Left ventricle myocardium superior (tissue), 1 donor: ENCODE results near the gene PTPRN2. TPM values are rescaled to one million over a fixed set of nuclear protein-coding genes. Genes with fewer than 3 reads are reported as not detected.
A peak's percentile ranks its signal among the peaks of the same experiment; 100 is the strongest.

Experiments
- ATAC-seq: fragments of 200-7000 bp; cut with Tn5 transposase; one replicate; pipeline ENCODE4 v1.9.1; 2020; ENCODE audit warnings: mild to moderate bottlenecking, moderate library complexity
- DNase-seq: peaks from one replicate; pipeline ENCODE4 v3.0.0-alpha.2; 2020
- intact Hi-C: fragments of 100-400 bp; cut with micrococcal nuclease; formaldehyde crosslinking; loops from one replicate; pipeline ENCODE4 v1.11.0; 2022
- total RNA-seq: library from RNA; stranded (reverse); fragmentation: NEBNext Ultra II Directional; extraction: Animal tissue kit (Norgen Biotek cat#: 25700); gene quantifications from one replicate; pipeline ENCODE4 v1.2.1, GENCODE V29; 2021
- donor health status: DM: no; HTN: yes; CAD: no; lungs with severe emphysema.

Gene PTPRN2
- total RNA-seq, 1 donor from 2014 or later, result 1.3 TPM

DNA sequence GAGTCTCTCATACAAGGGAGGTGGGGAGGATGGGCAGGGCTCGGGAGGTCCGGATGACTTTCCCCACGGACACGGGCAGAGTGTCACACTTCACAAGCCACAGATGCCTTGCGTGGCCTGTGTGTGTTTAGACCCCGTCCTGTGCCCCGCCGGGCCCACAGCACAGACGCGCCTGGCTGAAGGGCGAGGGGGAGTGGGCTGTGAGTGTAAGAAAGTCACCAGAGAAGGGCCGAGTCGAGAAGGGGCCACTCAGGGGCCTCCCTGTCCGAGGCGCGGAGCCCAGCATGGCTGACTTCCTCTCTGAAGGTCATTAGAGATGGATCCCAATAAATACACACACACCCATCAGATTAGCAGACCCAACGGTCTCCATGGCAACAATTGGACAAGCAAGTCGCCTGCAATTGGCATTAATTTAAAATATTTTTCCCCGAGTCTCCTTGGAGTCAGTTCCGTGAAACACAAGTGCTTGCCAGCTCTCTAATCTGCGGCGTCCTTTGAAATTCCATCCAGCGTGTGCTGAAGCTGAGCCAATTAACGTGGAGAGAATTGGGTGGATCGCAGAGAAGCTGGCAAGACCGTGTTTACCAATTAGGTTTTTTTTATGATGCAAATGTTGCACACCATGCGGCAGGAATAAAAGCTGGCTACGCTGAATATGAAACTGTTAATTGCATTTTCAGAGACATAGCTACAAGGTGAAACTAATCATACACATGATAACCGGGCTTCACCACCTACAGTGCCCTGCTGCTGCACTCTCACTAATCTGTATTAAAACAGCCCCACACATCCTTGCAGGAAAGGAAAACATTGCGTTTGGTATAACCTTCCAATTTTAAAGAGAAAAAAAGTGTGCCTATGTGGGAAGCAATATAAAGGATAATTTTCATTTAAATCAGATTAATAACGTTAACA is 571.2 kb downstream of the PTPRN2 start:
- ATAC-seq, result peak; percentile 52
- no peak for DNase-seq
- intact Hi-C loops, result no loop called here

DNA sequence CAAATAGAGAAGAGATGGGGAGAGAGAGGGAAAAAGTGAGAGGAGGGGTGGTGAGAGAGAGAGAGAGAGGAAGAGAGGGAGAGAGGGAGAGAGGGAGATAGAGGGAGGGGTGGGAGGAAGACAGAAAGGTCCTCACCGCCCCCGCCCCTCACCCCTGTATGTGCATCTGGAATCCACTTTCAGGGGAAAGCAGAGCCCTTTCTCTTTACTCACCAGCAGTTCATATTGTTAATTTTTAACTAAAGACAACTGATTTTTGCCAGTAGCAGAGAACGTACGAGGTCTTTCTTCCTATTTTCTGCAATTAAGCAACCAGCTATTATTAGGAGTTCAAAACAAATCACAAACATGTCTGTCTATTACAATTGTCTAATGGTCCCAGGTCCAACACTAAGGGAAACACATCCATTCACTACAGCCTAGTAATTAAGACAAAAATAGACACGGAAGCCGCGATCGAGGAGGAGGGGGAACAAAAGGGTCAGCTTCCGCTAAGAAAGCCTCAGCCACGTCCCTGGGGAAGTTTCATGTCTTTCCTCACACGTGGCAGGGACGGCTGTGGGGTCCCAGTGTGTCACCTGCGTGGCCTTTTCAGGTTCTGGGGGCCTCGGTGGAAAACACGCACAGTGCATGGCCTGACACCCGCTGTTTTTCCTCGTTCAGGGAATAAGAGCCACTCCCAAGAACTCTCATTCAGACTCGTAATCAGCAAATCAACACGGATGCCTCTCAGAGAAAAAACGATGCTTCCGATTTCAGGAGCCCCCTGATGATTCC is 572.0 kb downstream of the PTPRN2 start:
- ATAC-seq, result no peak
- intact Hi-C loops, result no loop called here
- DNase-seq, result no peak

DNA sequence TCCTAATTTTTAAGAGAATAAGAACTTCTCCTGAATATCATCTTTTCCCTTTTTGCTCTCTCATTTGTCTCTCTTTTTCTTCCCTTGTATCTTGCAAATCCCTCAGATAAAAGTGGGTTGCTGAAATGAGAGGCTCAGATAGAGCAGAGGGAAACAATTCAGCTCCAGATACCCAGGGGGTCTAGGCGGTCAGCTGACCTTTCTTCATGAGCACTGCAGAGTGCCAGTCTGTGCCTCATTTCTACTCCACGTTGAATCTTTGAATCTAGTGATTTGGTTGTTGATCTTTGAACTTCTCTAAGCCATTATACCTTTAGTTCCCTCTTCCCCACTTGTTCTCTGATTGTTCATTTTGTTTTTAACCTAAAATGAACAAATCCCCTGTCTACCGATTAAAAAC is 572.6 kb downstream of the PTPRN2 start:
- intact Hi-C loops, result no loop called here
- DNase-seq (no peak), ATAC-seq (no peak)

DNA sequence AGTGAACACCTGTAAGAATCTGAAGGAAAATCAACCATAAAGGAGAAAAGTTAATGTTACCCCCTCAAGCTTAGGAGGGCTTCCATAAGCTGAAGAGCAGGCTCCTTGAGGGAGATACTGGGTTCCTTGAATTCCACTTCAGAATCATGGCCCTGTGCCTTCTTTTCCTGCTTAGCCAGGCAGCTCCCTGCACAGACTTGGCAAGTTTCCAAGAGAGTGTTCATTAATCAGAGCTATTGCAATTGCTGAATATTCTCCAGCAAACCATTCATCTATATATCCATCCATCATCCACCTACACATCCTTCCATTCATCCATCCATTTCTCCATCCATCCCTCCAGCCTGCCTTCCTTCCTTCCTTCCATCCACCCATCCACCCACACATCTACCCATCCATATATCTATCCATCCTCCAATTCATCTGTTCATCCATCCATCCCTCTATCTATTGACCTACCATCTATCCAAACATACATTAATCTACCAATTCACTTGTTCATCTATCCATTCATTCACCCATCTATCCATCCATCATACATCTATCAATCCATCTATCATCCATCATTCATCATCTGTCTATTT is 574.4 kb downstream of the PTPRN2 start:
- ATAC-seq, result no peak
- intact Hi-C loops, result no loop called here
- no peak for DNase-seq

DNA sequence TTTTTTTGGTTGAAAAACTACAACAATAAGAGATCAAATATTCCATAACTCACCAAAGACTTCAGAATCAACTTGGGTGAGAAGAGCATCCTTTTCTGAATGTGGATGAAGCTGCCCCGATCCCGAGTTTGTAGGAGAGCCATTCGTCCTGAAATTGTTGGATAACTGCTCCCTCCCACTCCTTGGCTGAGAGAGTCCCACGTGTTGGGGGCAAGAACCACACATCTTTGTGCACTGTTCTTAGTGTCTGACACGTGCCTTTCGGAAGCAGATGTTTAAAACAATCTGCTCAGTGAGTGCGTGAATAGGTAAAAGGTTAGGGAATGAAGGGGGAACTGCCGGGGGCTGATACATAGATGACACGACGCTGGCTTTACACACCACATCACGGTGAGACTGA is 575.7 kb downstream of the PTPRN2 start:
- intact Hi-C loops, result no loop called here
- no peak for DNase-seq
- ATAC-seq, result no peak

DNA sequence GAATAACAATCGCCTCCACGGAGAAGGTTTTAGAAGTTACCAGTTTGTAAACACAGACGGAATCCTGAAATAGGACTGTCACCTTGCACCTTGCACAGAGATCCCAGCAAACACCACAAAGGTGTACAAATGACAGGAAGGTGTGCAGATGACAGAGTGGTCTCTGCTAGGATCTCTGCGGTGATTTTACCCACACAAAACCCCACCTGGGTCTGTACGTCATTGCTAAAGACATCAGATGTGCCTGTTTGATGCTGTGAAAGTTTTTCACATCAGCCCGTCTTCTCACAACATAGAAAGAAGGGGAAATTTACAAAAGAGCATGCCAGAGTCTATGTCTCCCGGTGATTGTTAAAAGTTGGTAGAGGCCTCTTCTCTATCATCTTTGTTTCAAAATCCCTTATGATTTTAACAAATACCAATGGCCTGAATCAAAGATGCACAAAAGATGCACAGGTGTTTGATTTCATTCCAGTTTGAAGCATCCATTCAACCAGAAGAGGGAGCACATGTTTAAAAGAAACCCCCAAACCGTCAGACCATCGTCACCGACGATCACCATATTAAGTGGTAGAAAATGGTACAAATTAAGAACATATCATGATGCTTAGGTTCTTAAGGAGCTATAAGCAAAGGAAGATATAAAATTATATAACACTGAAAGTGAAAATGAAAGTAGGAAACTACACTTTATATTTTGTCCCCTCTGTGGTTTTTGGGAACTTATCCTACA is 576.5 kb downstream of the PTPRN2 start:
- DNase-seq, result no peak
- ATAC-seq, result no peak
- intact Hi-C loops, result no loop called here

DNA sequence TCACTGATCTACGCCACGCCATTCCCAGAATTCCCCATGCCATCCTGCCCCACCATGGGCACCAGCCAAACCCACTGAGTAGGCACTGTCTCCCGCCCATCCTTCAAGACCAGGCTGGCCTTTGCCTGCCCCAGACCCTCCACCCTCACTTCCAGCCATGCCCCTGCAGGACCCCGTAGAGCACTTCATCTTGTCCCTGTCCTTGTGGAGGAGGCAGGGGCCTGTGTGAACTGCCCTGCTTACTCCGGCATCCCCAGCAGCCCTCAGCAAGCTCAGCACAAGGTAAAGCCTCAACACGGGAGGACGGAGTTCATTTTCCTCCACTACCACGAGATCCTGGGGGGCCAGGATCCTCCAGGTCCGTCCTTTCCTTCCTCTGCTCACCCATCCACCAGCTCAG is 577.7 kb downstream of the PTPRN2 start:
- intact Hi-C loops, result no loop called here
- DNase-seq (no peak), ATAC-seq (no peak)

DNA sequence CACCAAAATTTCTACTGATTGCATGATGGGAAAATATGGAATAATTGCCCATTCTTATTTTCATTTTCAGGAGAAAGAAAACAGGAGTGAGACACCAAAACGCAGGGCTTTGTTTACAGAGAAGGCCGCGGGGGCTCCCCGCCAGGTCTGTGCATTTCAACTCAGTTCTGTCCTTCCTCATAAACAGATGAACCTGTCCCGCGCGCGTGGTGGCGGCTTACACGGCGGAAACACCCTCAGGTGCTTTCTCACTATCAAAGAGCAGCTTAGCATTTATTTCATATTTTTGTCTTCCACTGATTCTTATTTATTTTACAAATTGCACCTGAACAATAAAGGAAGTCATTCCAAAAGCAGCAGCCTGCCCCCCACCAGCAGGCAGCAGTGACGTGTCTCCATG is 579.4 kb downstream of the PTPRN2 start:
- intact Hi-C loops, result no loop called here
- no peak for ATAC-seq
- DNase-seq, result no peak

DNA sequence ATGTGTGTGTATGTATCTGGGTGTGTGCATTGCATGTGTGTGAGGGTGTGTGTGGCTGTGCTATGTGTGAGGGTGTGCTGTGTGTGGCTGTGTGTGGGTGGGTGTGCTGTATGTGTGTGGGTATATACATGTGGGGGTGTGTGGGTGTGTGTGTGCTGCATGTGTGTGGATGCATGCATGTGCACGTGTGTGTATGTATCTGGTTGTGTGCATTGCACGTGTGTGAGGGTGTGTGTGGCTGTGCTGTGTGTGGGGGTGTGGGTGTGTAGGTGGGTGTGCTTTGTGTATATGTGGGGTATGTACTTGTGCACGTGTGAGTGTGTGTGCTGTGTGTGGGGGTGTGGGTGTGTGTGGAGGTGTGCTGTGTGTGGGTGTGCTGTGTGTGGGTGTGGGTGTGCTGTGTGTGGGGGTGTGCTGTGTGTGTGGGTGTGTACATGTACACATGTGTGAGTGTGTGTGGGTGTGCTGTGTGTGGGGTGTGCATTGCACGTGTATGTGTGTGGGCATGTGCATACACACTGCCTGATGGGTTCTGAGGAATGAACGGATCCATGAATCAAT is 579.8 kb downstream of the PTPRN2 start:
- DNase-seq (no peak), ATAC-seq (no peak)
- intact Hi-C loops, result no loop called here

DNA sequence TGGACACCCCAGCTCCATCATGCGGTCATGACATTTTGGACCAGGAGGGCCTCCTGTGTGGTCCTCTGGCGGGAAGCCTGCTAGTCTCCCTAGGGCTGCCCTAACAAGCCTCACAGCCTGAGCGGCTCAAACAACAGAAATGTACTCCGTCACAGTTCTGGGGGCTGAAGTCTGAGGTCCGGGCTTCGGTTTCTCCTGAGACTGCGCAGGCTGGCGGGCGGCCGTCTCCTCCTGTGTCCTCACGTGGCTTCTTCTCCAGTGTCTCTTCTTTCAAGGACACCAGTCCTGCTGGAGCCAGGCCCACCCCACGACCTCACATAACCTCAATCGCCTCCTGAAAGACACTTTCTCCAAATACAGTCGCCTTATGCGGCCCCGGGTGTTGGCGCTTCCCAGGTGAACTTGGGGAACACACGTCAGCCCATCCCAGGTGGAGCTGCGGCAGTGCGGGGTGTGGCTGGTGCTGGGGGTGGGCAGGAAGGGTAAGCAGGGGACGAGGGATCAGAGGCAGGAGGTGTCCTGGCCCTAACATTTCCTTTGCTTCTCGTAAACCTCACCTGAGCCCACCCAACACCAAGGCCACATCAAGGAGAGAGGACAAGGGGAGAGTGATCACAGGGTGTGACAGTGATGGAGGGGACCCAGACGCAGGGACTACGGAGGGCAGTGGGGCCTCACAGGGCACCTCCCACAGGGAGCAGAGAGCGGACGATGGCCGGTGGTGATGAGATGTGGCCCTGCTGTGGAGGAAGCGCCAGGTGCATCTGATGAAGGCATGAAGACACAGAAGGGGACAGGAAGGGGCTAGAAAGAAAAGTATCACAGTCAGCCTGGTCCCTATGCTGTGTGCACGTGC is 580.6 kb downstream of the PTPRN2 start:
- intact Hi-C loops, result no loop called here
- ATAC-seq (no peak), DNase-seq (no peak)

DNA sequence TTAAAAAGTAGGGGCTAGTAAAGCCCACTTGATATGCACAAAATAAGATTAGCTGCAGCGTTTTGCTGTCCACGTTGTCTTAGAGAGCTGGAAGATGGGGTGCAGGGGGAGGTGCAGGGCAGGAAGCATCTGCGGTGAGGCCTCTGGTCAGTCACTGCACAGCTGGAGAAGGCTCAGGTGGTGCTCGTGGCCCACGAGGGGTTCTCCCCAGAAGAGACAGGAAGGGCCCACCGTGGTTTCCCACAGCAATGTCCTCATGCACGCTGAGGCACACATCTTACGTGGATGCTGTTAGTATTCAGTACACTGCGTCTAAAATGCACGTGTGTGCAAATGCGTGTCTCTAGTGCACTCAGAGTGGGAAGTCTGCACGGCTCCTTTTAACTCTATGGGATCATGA is 582.1 kb downstream of the PTPRN2 start:
- DNase-seq (no peak), ATAC-seq (no peak)
- intact Hi-C loops, result no loop called here

DNA sequence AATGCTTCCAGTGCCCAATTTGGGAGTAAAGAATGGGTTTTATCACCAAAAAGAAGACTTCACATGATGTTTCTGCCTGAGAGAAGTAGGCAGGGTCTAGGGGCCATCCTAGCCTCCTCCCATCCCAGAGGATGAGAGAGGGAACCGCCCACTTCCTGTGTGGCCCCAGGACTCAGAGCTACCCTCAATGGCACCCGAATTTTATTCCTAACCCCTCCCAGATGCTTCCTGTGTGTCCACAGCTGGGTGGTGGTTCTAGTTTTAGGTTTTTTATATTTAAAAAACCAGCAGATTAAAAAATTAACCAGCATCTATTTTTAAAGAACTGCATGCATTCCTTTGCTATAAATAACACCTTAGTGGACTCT is 583.5 kb downstream of the PTPRN2 start:
- no peak for DNase-seq
- intact Hi-C loops, result no loop called here

DNA sequence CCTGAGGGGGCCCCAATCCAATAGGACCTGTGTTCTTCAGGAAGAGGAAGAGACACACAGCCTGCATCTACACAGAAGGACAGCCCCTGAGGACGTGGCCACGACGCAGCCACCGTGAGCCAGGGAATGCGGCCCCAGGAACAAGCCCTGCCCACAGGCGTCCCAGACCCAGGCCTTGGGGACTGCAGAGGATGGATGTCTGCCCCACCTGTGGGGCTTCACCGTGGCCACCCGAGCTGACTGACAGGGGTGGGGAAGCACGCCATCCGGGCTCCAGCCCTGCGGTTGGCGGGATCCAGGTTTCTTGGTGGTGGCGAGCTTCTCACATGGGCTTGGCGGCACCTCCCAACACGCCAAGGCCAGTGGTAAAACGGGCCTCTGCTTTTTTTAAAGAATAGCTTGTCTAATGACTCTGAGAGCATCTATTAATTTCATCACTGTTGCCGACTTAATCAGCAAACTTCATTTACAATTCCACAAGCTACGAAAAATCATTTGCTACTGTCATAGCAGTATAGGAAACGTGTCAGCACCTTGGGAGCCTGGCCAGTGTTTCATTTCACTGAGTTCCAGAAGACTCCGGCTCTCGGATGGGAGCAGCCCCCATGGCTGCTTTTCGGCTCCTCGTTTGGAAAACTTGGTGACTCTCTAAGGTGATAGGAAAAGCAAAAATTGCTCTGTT is 584.0 kb downstream of the PTPRN2 start:
- intact Hi-C loops, result no loop called here
- ATAC-seq (no peak), DNase-seq (no peak)

More for the DNA sequence above, 583.5 kb downstream of the PTPRN2 start:
- no peak for ATAC-seq

DNA sequence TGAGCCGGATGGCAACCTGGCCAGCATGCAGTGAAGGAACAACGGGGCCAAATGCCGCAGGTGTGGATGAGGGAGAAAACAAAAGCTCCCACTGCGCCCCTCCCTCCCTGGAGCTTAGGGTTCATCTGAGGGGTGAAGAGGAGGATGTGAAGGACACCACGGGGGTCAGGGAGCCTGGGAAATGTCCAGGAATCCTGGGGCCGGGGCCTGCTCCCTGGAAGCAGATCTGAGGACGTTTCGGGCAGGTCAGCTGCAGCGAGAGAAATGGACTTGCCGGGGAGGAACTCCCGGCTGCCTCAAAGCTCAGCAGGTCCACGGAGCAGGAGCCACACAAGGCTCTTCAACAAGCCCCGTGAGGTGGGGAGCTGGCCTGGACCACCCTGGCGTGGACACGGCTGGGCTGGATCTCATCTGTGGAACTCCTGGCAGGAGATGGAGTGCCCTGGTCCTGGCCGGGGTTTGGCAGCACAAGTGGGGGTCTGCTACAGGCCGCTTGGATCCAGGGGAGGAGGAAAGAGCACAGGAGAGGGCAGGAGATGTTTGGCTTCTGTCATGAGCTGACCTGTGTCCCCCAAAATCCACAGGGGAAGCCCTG is 585.0 kb downstream of the PTPRN2 start:
- ATAC-seq (no peak), DNase-seq (no peak)
- intact Hi-C loops, result no loop called here

DNA sequence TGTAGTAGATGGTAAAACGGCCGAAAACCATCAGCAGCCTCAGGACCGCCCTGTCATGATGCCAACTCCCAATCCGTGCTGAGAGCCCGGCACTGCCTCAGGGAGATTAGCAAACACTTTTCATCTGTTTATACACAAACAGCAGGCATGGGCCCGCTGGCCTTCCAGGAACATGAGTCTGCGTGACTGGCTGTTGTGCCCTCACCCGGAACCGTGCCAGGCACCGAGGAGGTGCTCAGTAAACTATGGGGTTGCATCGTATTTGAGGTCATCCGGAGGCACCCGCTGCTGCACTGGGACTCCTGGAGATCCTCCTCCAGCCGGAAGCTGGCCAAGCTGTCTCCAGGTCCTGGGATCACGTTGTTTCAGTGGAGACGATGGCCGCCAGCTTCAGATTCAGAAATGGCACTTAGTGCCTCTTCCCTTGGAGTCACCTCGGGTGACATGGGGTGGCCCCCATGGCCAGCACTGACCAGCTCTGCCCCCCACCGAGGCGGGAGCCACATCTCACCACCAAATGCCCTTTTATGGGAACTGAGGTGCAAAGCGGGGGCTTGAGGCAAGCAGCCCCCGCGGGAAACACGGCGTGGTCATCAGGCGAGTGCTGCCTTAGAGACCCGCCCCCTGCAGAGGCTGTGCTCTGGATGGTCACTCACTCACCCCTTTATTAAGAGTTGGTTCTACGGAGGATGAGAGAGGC is 585.9 kb downstream of the PTPRN2 start:
- intact Hi-C loops, result no loop called here
- DNase-seq, result no peak

DNA sequence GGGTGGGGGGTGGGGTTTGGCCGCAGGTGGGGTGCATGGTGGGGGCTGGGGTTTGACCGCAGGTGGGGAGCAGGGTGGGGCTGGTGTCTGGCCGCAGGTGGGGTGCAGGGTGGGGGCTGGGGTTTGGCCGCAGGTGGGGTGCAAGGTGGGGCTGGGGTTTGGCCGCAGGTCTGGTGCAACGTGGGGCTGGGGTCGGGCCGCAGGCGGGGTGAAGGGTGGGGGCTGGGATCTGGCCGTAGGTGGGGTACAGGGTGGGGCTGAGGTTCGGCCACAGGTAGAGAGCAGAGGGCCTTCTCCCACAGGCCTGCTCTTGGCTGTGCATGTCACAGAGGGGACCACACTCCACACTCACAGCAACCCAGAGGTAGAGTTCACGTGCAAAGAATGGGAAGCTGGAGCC is 586.6 kb downstream of the PTPRN2 start:
- ATAC-seq (no peak), DNase-seq (no peak)
- intact Hi-C loops, result no loop called here

More for the DNA sequence above, 585.9 kb downstream of the PTPRN2 start:
- no peak for ATAC-seq

DNA sequence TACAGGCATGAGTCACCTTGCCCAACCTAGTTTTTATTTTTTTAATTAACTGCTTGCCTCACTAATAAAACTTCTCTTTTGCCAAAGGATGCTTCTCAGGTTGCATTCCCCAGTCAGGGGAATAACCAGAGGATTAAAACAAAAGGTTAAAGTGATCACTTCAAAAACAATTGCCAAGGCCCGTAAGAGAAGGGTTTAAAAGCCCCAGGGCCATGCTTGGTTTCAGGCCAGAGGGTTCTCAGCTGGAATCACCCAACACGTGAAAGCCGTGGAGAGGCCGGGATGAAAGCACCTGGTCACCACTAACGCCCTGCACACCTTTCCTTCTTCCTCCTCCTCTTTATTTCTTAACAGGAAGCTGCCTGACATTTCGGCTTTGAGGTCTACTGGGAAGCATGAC is 587.5 kb downstream of the PTPRN2 start:
- DNase-seq, result no peak
- ATAC-seq, result no peak
- intact Hi-C loops, result no loop called here
